ENCODE data around the gene MANBA. TPM values are rescaled to one million over a fixed set of nuclear protein-coding genes. Genes with fewer than 3 reads are reported as not detected.
A peak's percentile ranks its signal among the peaks of the same experiment; 100 is the strongest.

The MANBA gene
- total RNA-seq, 6 experiments from 2014 or later = 11.3 to 18.2 (median 13.9) TPM

DNA sequence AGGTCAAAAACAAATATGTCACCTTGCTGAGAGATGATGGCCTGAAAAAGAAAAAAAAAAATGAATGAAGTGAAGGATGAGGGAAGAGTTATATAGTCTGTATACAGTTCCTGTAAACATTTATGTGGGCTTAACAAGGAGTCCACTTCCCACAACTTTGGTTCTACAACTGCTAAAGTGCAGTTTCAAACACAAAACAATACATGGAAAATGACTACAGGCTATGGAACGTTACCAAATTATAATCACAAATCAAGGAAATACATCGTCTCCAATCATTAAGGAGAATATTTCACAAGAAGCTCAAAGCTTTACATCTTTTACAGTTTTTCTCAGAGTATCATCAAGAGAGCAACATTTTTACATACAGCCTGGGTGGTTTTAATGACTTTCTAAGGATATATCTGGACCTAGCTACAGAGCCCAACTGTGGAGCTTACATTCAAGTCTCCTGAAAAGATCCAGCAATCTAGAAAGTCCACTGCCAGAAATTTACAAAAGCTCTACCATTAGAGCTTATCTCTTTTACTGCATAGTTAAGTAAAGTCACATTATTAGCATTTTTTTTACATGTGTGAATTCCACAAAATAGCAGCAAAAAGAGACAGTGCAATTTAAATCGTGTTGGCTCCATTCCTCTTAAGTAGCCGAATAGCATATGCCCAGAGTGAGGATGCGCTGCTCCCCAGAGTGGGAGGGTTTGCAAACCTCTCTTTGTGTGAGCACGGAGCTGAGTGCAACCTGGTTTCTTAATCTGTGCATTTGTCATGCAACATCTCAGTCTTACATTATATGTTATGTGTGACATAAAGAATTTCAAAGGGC, 128.3 kb downstream of the MANBA start:
- peaks cover 0 to 8% (median 0%) of the 10 kb centered on the region in 4 donors for H3K36me3 ChIP-seq
- WGBS (ENCODE audit: insufficient coverage, low coverage, low lambda C conversion rate, missing lambda C conversion rate) = 80% methylated on average over 6 of the region's 6 CpGs
- H3K4me3 ChIP-seq = no peak overlapping the region
- H3K9me3 ChIP-seq = no peaks in the 10 kb centered on the region
- DNase-seq (no peak), ATAC-seq (no peak)
- no peak for TF ChIP-seq POLR2A (IDR thresholded peaks at IDR 0.05)
- H3K4me1 ChIP-seq = peaks cover 0 to 14% (median 4%) of the 10 kb centered on the region in 4 donors
- H3K27me3 ChIP-seq = no peaks in the 10 kb centered on the region
- intact Hi-C loops (cut with DNase I) = no loop called here
- no peak overlapping the region for H3K27ac ChIP-seq

DNA sequence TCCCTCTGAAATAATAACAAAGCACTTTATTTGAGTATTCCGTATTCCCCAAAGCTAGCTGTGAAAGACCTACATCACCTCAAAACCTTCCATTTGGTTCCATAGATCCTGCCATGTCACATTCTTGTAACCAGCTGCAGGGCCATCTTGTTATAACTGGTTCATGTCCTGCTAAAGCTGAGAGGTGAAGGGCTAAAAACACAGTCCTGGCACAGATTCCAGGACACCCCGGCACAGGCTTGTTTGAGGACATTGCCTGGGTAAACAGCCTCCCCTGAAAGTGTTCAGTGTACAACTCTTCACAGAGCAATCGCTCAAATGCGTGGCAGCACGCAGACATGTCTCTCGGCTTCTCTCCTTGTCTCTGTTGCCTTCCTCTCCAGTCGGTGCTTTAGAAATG, 129.2 kb downstream of the MANBA start:
- Histone ChIP-seq H3K27ac (peak overlapping the region in 1 of 3 donors; percentile 47), H3K4me1 (peaks cover 0 to 14% (median 4%) of the 10 kb centered on the region in 4 donors), H3K4me3 (no peak overlapping the region), H3K27me3 (no peaks in the 10 kb centered on the region), H3K9me3 (no peaks in the 10 kb centered on the region), H3K36me3 (peaks cover 0 to 8% (median 0%) of the 10 kb centered on the region in 4 donors)
- DNase-seq (peak in 1 of 3 donors; percentile 57), ATAC-seq (peak in 3 of 4 donors; percentile 78 to 91 (median 89))
- no peak for TF ChIP-seq POLR2A (IDR thresholded peaks at IDR 0.05)
- TF ChIP-seq, protein P1, sequence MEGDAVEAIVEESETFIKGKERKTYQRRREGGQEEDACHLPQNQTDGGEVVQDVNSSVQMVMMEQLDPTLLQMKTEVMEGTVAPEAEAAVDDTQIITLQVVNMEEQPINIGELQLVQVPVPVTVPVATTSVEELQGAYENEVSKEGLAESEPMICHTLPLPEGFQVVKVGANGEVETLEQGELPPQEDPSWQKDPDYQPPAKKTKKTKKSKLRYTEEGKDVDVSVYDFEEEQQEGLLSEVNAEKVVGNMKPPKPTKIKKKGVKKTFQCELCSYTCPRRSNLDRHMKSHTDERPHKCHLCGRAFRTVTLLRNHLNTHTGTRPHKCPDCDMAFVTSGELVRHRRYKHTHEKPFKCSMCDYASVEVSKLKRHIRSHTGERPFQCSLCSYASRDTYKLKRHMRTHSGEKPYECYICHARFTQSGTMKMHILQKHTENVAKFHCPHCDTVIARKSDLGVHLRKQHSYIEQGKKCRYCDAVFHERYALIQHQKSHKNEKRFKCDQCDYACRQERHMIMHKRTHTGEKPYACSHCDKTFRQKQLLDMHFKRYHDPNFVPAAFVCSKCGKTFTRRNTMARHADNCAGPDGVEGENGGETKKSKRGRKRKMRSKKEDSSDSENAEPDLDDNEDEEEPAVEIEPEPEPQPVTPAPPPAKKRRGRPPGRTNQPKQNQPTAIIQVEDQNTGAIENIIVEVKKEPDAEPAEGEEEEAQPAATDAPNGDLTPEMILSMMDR (IDR thresholded peaks at IDR 0.05) = no peak
- 42% methylated on average over 7 of the region's 7 CpGs for WGBS (ENCODE audit: insufficient coverage, low coverage, low lambda C conversion rate, missing lambda C conversion rate)
- intact Hi-C loops (cut with DNase I) = no loop called here

DNA sequence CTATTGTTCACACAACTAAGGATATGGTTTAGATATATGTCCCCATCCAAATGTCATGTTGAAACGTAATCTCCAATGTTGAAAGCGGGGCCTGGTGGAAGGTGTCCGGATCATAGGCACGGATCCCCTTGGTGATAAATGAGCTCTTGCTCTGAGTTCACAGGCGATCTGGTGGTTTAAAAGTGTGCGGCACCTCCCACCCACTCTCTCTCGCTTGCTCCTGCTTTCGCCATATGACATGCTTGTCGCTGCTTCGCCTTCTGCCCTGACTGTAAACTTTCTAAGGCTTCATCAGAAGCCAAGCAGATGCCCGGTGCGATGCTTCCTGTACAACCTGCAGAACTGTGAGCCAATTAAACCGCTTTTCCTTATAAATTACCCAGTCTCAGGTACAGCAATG, 131.1 kb downstream of the MANBA start:
- TF ChIP-seq, protein P1 (IDR thresholded peaks at IDR 0.05) = no peak
- no peak for TF ChIP-seq POLR2A (IDR thresholded peaks at IDR 0.05)
- no peak for ATAC-seq
- no peak for DNase-seq
- 90% methylated on average over 13 of the region's 13 CpGs for WGBS (ENCODE audit: insufficient coverage, low coverage, low lambda C conversion rate, missing lambda C conversion rate)
- H3K36me3 ChIP-seq = peaks cover 0 to 3% (median 0%) of the 10 kb centered on the region in 4 donors
- H3K27ac ChIP-seq = no peak overlapping the region
- no peaks in the 10 kb centered on the region for H3K9me3 ChIP-seq
- H3K4me3 ChIP-seq = no peak overlapping the region
- intact Hi-C loops (cut with DNase I) = no loop called here
- peaks cover 0 to 14% (median 4%) of the 10 kb centered on the region in 4 donors for H3K4me1 ChIP-seq
- H3K27me3 ChIP-seq = no peaks in the 10 kb centered on the region

DNA sequence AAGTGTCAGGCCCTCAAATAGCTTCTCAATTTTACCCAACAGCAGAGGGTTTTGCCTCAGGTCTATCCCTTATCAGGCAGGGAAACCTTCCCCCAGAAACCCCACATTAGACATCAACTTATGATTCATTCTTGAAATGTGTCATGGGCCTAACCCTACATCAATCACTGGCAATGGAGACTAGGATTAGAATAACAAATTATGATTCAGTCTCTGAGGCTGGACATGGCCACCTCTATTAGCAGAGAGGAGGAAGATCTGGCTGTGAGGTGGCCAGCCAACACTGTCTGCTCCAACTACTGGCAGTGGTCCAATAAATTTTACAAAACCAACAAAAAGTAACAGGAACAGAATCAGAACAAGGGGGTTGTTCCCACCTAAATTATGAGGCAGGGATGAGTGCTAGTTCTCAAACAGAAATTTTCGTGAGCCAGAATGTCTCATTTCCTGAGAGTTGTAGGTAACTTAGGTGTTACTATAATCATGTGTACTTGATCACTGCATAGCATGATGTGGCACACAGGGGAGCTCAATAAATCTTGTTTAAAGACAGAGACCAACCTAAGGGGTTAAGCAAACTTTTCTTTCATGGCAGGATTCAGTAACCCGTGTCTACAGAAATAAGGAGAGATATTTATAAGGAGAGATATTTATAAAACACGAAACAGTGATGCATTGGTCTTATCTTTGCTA, 132.8 kb downstream of the MANBA start:
- no peaks in the 10 kb centered on the region for H3K9me3 ChIP-seq
- peaks cover 0 to 13% (median 4%) of the 10 kb centered on the region in 4 donors for H3K4me1 ChIP-seq
- H3K27me3 ChIP-seq = no peaks in the 10 kb centered on the region
- ATAC-seq = peak in 2 of 4 donors; percentile 45 to 69
- no peak for TF ChIP-seq POLR2A (IDR thresholded peaks at IDR 0.05)
- TF ChIP-seq, protein P1 (IDR thresholded peaks at IDR 0.05) = no peak
- intact Hi-C loops (cut with DNase I) = no loop called here
- no peak overlapping the region for H3K27ac ChIP-seq
- no peak overlapping the region for H3K4me3 ChIP-seq
- no peaks in the 10 kb centered on the region for H3K36me3 ChIP-seq
- no peak for DNase-seq
- whole genome bisulfite sequencing (ENCODE audit: insufficient coverage, low coverage, low lambda C conversion rate, missing lambda C conversion rate) = 64% methylated on average over 3 of the region's 3 CpGs
